Activated T-cell treated with anti-CD3 and anti-CD28 coated beads for 48 hours (primary cell): ENCODE results near the gene COA7.
"Not testable (repeated sequence)": the region's sequence is repeated elsewhere in the genome, so short reads cannot be mapped to it uniquely, and the experiment has no call there.

Source experiments
- DNase-seq: peaks from one replicate; pipeline ENCODE4 v3.0.0-alpha.2; 2020; ENCODE audit warnings: low read depth

COA7 gene

GRCh38 chr1:52706136-52706670 is 8.1 kb upstream of the COA7 start:
- no peak for DNase-seq

- DNase-seq, result peak; percentile 71
Measured at GRCh38 chr1:52702886-52703787, 5.0 kb upstream of the COA7 start.

GRCh38 chr1:52695627-52696026 is 2.5 kb downstream of the COA7 start:
- no peak for DNase-seq

- no peak for DNase-seq
Measured at GRCh38 chr1:52693843-52694242, 4.3 kb downstream of the COA7 start.

GRCh38 chr1:52693351-52693750 is 4.8 kb downstream of the COA7 start:
- not testable (repeated sequence) for DNase-seq

GRCh38 chr1:52692697-52693096 is 5.5 kb downstream of the COA7 start:
- DNase-seq, result no peak

GRCh38 chr1:52691821-52692220 is 6.3 kb downstream of the COA7 start:
- DNase-seq, result no peak

- no peak for DNase-seq
Measured at GRCh38 chr1:52686830-52687229, 11.3 kb downstream of the COA7 start.

GRCh38 chr1:52686261-52686751 is 11.8 kb downstream of the COA7 start:
- peak; percentile 60 for DNase-seq

- no peak for DNase-seq
Measured at GRCh38 chr1:52684545-52684944, 13.6 kb downstream of the COA7 start.

- no peak for DNase-seq
Measured at GRCh38 chr1:52683367-52683940, 14.7 kb downstream of the COA7 start.

- no peak for DNase-seq
Measured at GRCh38 chr1:52681136-52681535, 17.0 kb downstream of the COA7 start.

- no peak for DNase-seq
Measured at GRCh38 chr1:52680353-52680752, 17.8 kb downstream of the COA7 start.

- DNase-seq, result no peak
Measured at GRCh38 chr1:52679498-52679897, 18.6 kb downstream of the COA7 start.

- no peak for DNase-seq
Measured at GRCh38 chr1:52679048-52679447, 19.1 kb downstream of the COA7 start.

GRCh38 chr1:52677076-52677806 is 20.9 kb downstream of the COA7 start:
- DNase-seq, result no peak

- no peak for DNase-seq
Measured at GRCh38 chr1:52676249-52676903, 21.8 kb downstream of the COA7 start.

GRCh38 chr1:52674497-52675384 is 23.4 kb downstream of the COA7 start:
- DNase-seq, result no peak

GRCh38 chr1:52673513-52673912 is 24.6 kb downstream of the COA7 start:
- DNase-seq, result no peak

- DNase-seq, result no peak
Measured at GRCh38 chr1:52672946-52673345, 25.2 kb downstream of the COA7 start.

- no peak for DNase-seq
Measured at GRCh38 chr1:52670604-52671003, 27.5 kb downstream of the COA7 start.
